A549 (cell line): ENCODE data around the gene BTN2A1. TPM values are rescaled to one million over a fixed set of nuclear protein-coding genes. Genes with fewer than 3 reads are reported as not detected.
"Not testable (repeated sequence)": the region's sequence is repeated elsewhere in the genome, so short reads cannot be mapped to it uniquely, and the experiment has no call there.

Experiments used
- ATAC-seq, 2 experiments: fragments of 200-7000 bp in 1 of 2; fragments of >200 bp in 1 of 2; cut with Nextera tagmentation in 1 of 2; cut with Tn5 transposase in 1 of 2; 3 replicates each; pipeline versions ENCODE4 v1.8.0 to v1.9.1; 2018 to 2020; ENCODE audit warnings: mild to moderate bottlenecking in 1 of 2, moderate library complexity in 1 of 2
- CTCF ChIA-PET: fragments of 300-600 bp; sonication (Branson Sonifier 250); formaldehyde crosslinking; extraction: SDS; loops from one replicate; lab custom pipeline; 2021; ENCODE audit warnings: antibody characterized with exemption, inconsistent platforms; lab: Yijun Ruan, JAX
- POLR2A ChIA-PET: fragments of 350-600 bp; formaldehyde crosslinking; extraction: SDS; loops from one replicate; lab custom pipeline; 2021; ENCODE audit warnings: antibody characterized with exemption, inconsistent platforms; lab: Yijun Ruan, JAX
- DNase-seq, 2 experiments: peaks; one replicate each; pipeline versions ENCODE4 v3.0.0 to v3.0.0-alpha.2; 2011 to 2016; ENCODE audit warnings: low read depth in 1 of 2, low spot score in 1 of 2
- FAIRE-seq: peaks from 2 replicates; lab custom pipeline; 2011; peaks lifted over from hg19 to GRCh38; lab: Jason Lieb, UNC
- H3K27ac ChIP-seq, 2 experiments: fragments of >200 bp; sonication (Bioruptor Twin); formaldehyde crosslinking; 3 replicates each; pipeline ENCODE4 v1.5.1; 2016 to 2017
- H3K4me1 ChIP-seq: fragments of >200 bp; sonication (Bioruptor Twin); formaldehyde crosslinking; 3 replicates; pipeline ENCODE4 v1.6.1; 2016
- H3K4me2 ChIP-seq: fragments of >200 bp; sonication (Bioruptor Twin); formaldehyde crosslinking; 3 replicates; pipeline ENCODE4 v1.6.1; 2016
- H3K4me3 ChIP-seq: fragments of >200 bp; sonication (Bioruptor Twin); formaldehyde crosslinking; 3 replicates; pipeline ENCODE4 v1.5.1; 2016
- H3K9me3 ChIP-seq: fragments of >200 bp; sonication (Bioruptor Twin); formaldehyde crosslinking; 3 replicates; pipeline ENCODE4 v1.6.1; 2016
- BCL3 ChIP-seq: fragments of >200 bp; sonication (Bioruptor Twin); formaldehyde crosslinking; IDR thresholded peaks from 3 replicates; pipeline ENCODE4 v1.6.1; 2016
- BHLHE40 ChIP-seq: IDR thresholded peaks from 2 replicates; pipeline ENCODE4 v1.6.1; 2012; ENCODE audit warnings: low read depth, low read length, inconsistent platforms
- E2F6 ChIP-seq: IDR thresholded peaks from 2 replicates; pipeline ENCODE4 v1.6.1; 2012; ENCODE audit warnings: low read depth, borderline replicate concordance
- HDAC2 ChIP-seq: fragments of 200-600 bp; sonication (generic); IDR thresholded peaks from 2 replicates; pipeline ENCODE4 v1.6.1; 2016
- HES2 ChIP-seq: fragments of >200 bp; sonication (Bioruptor Twin); formaldehyde crosslinking; IDR thresholded peaks from 2 replicates; pipeline ENCODE4 v1.6.1; 2016
- HEYL ChIP-seq: fragments of 250-450 bp; sonication (Bioruptor Pico); IDR thresholded peaks from 2 replicates; pipeline ENCODE4 v1.8.0; 2021; ENCODE audit warnings: mild to moderate bottlenecking, moderate library complexity
- HOXA7 ChIP-seq: fragments of 250-450 bp; sonication (Bioruptor Pico); IDR thresholded peaks from 2 replicates; pipeline ENCODE4 v1.5.0; 2020; ENCODE audit warnings: mild to moderate bottlenecking, moderate library complexity
- JUN ChIP-seq, 2 experiments: fragments of >200 bp; sonication (Bioruptor Twin); formaldehyde crosslinking; IDR thresholded peaks; 2 replicates in 1 of 2; 3 replicates in 1 of 2; pipeline ENCODE4 v1.6.1; 2016 to 2017
- JUNB ChIP-seq: fragments of >200 bp; sonication (Bioruptor Twin); formaldehyde crosslinking; IDR thresholded peaks from 2 replicates; pipeline ENCODE4 v1.6.1; 2016
- MAFK ChIP-seq: fragments of 450-650 bp; IDR thresholded peaks from 2 replicates; pipeline ENCODE4 v1.6.1; 2014; ENCODE audit not compliant: partially characterized antibody
- MAX ChIP-seq: IDR thresholded peaks from 2 replicates; pipeline ENCODE4 v1.6.1; 2012
- NFE2L2 ChIP-seq: fragments of 150-350 bp; conservative IDR thresholded peaks from 2 replicates; pipeline ENCODE4 v1.6.1; 2014; ENCODE audit warnings: low read length
- PHF8 ChIP-seq: fragments of 200-600 bp; sonication (generic); IDR thresholded peaks from 2 replicates; pipeline ENCODE4 v1.6.1; 2016; ENCODE audit warnings: low read depth, mild to moderate bottlenecking, antibody characterized with exemption, moderate library complexity, borderline replicate concordance
- POLR2A ChIP-seq: IDR thresholded peaks from 2 replicates; pipeline ENCODE4 v1.6.1; 2012; ENCODE audit warnings: mild to moderate bottlenecking, low read length
- POLR2AphosphoS2 ChIP-seq: conservative IDR thresholded peaks from 2 replicates; pipeline ENCODE4 v1.6.1; 2012; ENCODE audit warnings: low read length, improper control_type of control experiment, inconsistent platforms
- RFX5 ChIP-seq: fragments of 450-650 bp; IDR thresholded peaks from 2 replicates; pipeline ENCODE4 v1.7.1; 2014; ENCODE audit warnings: antibody characterized with exemption, mild to moderate bottlenecking, moderate library complexity
- SMC3 ChIP-seq: fragments of >200 bp; sonication (Bioruptor Twin); formaldehyde crosslinking; IDR thresholded peaks from 3 replicates; pipeline ENCODE4 v1.6.1; 2018; ENCODE audit warnings: inconsistent platforms
- TP53 ChIP-seq: fragments of 250-450 bp; sonication (Bioruptor Pico); IDR thresholded peaks from 2 replicates; pipeline ENCODE4 v1.5.0; 2021; ENCODE audit warnings: mild to moderate bottlenecking, moderate library complexity
- ZNF302 ChIP-seq: fragments of 250-450 bp; sonication (Bioruptor Pico); IDR thresholded peaks from 2 replicates; pipeline ENCODE4 v1.9.0; 2021; ENCODE audit warnings: inconsistent platforms, mild to moderate bottlenecking, moderate library complexity
- WGBS: methylation state at CpG from one replicate; pipeline ENCODE4 v1.1.6; 2017; ENCODE audit errors: missing lambda C conversion rate; 5-methylcytosine and 5-hydroxymethylcytosine counted together
- polyA plus RNA-seq, 4 experiments: library from polyadenylated mRNA; depleted of rRNA in 3 of 4; stranded (reverse); fragments of >200 nt; fragmentation: RNase III in 1 of 4; extraction: RNeasy Plus Mini Kit Qiagen cat#74134 plus additional on column Dnase treatment in 1 of 4; gene quantifications; 2 replicates in 3 of 4; 3 replicates in 1 of 4; pipeline ENCODE4 v1.2.3, GENCODE V29; 2011 to 2017

Gene BTN2A1
- polyA plus RNA-seq, 2 of the 4 experiments (the other 2 are of a cell fraction), result 20.3 to 20.7 TPM

GRCh38 chr6:26415791-26416190, 42.0 kb upstream of the BTN2A1 start:
- no peak for FAIRE-seq
- Histone ChIP-seq H3K4me1 (peaks cover 3% of the 10 kb centered on the region; the same call in 2 of the 3 replicates), H3K27ac (no peak overlapping the region), H3K4me2 (no peak overlapping the region), H3K4me3 (no peak overlapping the region), H3K9me3 (peaks cover 16% of the 10 kb centered on the region; the same call in 1 of the 3 replicates)
- ChIA-PET POLR2A (no interaction called here), CTCF (no interaction called here)
- DNase-seq, result no peak
- ATAC-seq, result no peak
- TF ChIP-seq HES2 (no peak), ZNF302 (CRISPR knock-in tag) (no peak), BHLHE40 (no peak), MAX (no peak), RFX5 (no peak), BCL3 (no peak)
- 43% methylated on average over 2 of the region's 2 CpGs for WGBS

GRCh38 chr6:26416288-26416687, 41.5 kb upstream of the BTN2A1 start:
- Histone ChIP-seq H3K27ac (no peak overlapping the region), H3K4me3 (no peak overlapping the region)
- WGBS, result 94% methylated on average over 1 of the region's 1 CpG
- TF ChIP-seq NFE2L2 (no peak), HOXA7 (CRISPR knock-in tag) (no peak), E2F6 (no peak), POLR2AphosphoS2 (no peak), HES2 (no peak), POLR2A (no peak), JUN (IDR thresholded peaks at IDR 0.05) (no peak), SMC3 (no peak), ZNF302 (CRISPR knock-in tag) (no peak), HDAC2 (no peak), BHLHE40 (no peak), JUNB (no peak), MAFK (no peak), PHF8 (no peak), BCL3 (no peak), HEYL (CRISPR knock-in tag) (no peak), TP53 (no peak)
- TF ChIP-seq, all 56 proteins: peak for 0
- no peak overlapping the region for H3K4me2 ChIP-seq
- ChIA-PET CTCF (interaction anchor here (1.0 kb wide), 1 partner anchor 74 kb away, joined by 3 read pairs; no protein-coding TSS in a partner anchor), POLR2A (no interaction called here)
- DNase-seq (no peak), FAIRE-seq (no peak), ATAC-seq (no peak)
- peaks cover 16% of the 10 kb centered on the region; the same call in 1 of the 3 replicates for H3K9me3 ChIP-seq
- peaks cover 5% of the 10 kb centered on the region; the same call in 2 of the 3 replicates for H3K4me1 ChIP-seq

GRCh38 chr6:26418077-26418476, 39.7 kb upstream of the BTN2A1 start:
- FAIRE-seq, result not testable (repeated sequence)
- CTCF ChIA-PET, result interaction anchor here (2.6 kb wide), 1 partner anchor 76 kb away, joined by 12 read pairs; no protein-coding TSS in a partner anchor

GRCh38 chr6:26418795-26419194, 39.0 kb upstream of the BTN2A1 start:
- H3K4me2 ChIP-seq, POLR2A ChIA-PET, H3K4me3 ChIP-seq, DNase-seq, FAIRE-seq, ATAC-seq, H3K27ac ChIP-seq: not testable (repeated sequence)
- Histone ChIP-seq H3K4me1 (peaks cover 10% of the 10 kb centered on the region; the same call in 2 of the 3 replicates), H3K9me3 (peaks cover 16% of the 10 kb centered on the region; the same call in 1 of the 3 replicates)
- CTCF ChIA-PET, result interaction anchor here (2.6 kb wide), 1 partner anchor 77 kb away, joined by 12 read pairs; no protein-coding TSS in a partner anchor
- WGBS, result 75% methylated on average over 3 of the region's 3 CpGs

More at GRCh38 chr6:26418077-26418476, 39.7 kb upstream of the BTN2A1 start:
- DNase-seq, H3K27ac ChIP-seq, ATAC-seq, H3K4me3 ChIP-seq, POLR2A ChIA-PET, H3K4me2 ChIP-seq: not testable (repeated sequence)
- WGBS, result 60% methylated on average over 1 of the region's 2 CpGs
- Histone ChIP-seq H3K4me1 (peaks cover 10% of the 10 kb centered on the region; the same call in 2 of the 3 replicates), H3K9me3 (peaks cover 16% of the 10 kb centered on the region; the same call in 1 of the 3 replicates)
